HL-60 (cell line): ENCODE measurements around the gene TMEM123.

Experiments
- DNase-seq, 2 experiments: peaks; one replicate each; pipeline ENCODE4 v3.0.0-alpha.2; 2010 to 2020; ENCODE audit warnings: low read depth in 1 of 2, low spot score in 1 of 2
- H3K27ac ChIP-seq: fragments of 250-450 bp; sonication (Bioruptor Pico); replicated peaks from 2 replicates; pipeline ENCODE4 v1.5.1; 2020; ENCODE audit warnings: mild to moderate bottlenecking, moderate library complexity
- H3K27me3 ChIP-seq: fragments of 250-450 bp; sonication (Bioruptor Pico); 2 replicates; pipeline ENCODE4 v1.5.1; 2021; ENCODE audit warnings: mild to moderate bottlenecking, moderate library complexity; ENCODE audit not compliant: insufficient read depth, poor library complexity, severe bottlenecking
- H3K4me3 ChIP-seq: replicated peaks from 2 replicates; pipeline ENCODE4 v1.5.1; 2011; ENCODE audit warnings: mild to moderate bottlenecking, control low read depth, low read length; ENCODE audit not compliant: insufficient read depth
- GABPA ChIP-seq: IDR thresholded peaks from 2 replicates; pipeline ENCODE4 v1.6.1; 2012; ENCODE audit warnings: low read depth
- POLR2AphosphoS5 ChIP-seq: IDR thresholded peaks from 2 replicates; pipeline ENCODE4 v1.6.1; 2012; ENCODE audit warnings: low read depth
- SPI1 ChIP-seq: IDR thresholded peaks from 2 replicates; pipeline ENCODE4 v1.6.1; 2012; ENCODE audit warnings: low read depth, mild to moderate bottlenecking, borderline replicate concordance
- TF ChIP-seq, protein P1 (sequence below): IDR thresholded peaks from one replicate; pipeline ENCODE4 v1.5.1; 2011; ENCODE audit warnings: low read length, control low read depth, inconsistent platforms; ENCODE audit not compliant: insufficient read depth
- TF ChIP-seq, protein P2 (sequence below): IDR thresholded peaks from 2 replicates; pipeline ENCODE4 v1.6.1; 2012; ENCODE audit warnings: low read depth; ENCODE audit not compliant: insufficient replicate concordance

The TMEM123 gene

DNA sequence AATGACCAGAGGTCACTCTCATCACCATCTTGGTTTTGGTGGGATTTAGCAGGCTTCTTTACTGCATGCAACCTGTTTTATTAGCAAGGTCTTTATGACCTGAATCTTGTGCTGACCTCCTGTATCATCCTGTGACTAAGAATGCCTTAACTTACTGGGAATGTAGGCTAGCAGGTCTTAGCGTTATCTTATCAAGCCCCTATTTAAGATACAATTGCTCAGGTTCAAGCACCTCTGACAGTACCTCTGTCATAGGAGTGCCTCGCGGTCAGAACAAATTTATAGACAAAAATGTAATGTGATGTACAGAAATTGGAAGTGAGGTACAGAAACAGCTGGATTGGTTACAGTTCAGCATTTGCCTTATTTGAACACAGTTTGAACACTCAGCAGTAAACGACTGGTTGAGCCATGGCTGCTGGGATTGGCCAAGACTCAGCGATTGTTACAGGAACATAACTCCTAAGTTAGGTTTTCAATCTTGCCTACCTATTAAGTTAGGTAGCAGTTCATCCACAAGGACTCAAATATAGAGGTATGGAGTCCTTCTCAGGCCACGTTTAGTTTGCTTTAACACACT is 16.1 kb upstream of the TMEM123 start:
- Histone ChIP-seq H3K27me3 (no peaks in the 10 kb centered on the region), H3K4me3 (no peak overlapping the region), H3K27ac (no peak overlapping the region)
- TF ChIP-seq SPI1 (no peak), GABPA (no peak), POLR2AphosphoS5 (no peak)
- TF ChIP-seq, protein P1, sequence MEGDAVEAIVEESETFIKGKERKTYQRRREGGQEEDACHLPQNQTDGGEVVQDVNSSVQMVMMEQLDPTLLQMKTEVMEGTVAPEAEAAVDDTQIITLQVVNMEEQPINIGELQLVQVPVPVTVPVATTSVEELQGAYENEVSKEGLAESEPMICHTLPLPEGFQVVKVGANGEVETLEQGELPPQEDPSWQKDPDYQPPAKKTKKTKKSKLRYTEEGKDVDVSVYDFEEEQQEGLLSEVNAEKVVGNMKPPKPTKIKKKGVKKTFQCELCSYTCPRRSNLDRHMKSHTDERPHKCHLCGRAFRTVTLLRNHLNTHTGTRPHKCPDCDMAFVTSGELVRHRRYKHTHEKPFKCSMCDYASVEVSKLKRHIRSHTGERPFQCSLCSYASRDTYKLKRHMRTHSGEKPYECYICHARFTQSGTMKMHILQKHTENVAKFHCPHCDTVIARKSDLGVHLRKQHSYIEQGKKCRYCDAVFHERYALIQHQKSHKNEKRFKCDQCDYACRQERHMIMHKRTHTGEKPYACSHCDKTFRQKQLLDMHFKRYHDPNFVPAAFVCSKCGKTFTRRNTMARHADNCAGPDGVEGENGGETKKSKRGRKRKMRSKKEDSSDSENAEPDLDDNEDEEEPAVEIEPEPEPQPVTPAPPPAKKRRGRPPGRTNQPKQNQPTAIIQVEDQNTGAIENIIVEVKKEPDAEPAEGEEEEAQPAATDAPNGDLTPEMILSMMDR = no peak
- TF ChIP-seq, protein P2, sequence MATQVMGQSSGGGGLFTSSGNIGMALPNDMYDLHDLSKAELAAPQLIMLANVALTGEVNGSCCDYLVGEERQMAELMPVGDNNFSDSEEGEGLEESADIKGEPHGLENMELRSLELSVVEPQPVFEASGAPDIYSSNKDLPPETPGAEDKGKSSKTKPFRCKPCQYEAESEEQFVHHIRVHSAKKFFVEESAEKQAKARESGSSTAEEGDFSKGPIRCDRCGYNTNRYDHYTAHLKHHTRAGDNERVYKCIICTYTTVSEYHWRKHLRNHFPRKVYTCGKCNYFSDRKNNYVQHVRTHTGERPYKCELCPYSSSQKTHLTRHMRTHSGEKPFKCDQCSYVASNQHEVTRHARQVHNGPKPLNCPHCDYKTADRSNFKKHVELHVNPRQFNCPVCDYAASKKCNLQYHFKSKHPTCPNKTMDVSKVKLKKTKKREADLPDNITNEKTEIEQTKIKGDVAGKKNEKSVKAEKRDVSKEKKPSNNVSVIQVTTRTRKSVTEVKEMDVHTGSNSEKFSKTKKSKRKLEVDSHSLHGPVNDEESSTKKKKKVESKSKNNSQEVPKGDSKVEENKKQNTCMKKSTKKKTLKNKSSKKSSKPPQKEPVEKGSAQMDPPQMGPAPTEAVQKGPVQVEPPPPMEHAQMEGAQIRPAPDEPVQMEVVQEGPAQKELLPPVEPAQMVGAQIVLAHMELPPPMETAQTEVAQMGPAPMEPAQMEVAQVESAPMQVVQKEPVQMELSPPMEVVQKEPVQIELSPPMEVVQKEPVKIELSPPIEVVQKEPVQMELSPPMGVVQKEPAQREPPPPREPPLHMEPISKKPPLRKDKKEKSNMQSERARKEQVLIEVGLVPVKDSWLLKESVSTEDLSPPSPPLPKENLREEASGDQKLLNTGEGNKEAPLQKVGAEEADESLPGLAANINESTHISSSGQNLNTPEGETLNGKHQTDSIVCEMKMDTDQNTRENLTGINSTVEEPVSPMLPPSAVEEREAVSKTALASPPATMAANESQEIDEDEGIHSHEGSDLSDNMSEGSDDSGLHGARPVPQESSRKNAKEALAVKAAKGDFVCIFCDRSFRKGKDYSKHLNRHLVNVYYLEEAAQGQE = no peak
- DNase-seq = no peak

DNA sequence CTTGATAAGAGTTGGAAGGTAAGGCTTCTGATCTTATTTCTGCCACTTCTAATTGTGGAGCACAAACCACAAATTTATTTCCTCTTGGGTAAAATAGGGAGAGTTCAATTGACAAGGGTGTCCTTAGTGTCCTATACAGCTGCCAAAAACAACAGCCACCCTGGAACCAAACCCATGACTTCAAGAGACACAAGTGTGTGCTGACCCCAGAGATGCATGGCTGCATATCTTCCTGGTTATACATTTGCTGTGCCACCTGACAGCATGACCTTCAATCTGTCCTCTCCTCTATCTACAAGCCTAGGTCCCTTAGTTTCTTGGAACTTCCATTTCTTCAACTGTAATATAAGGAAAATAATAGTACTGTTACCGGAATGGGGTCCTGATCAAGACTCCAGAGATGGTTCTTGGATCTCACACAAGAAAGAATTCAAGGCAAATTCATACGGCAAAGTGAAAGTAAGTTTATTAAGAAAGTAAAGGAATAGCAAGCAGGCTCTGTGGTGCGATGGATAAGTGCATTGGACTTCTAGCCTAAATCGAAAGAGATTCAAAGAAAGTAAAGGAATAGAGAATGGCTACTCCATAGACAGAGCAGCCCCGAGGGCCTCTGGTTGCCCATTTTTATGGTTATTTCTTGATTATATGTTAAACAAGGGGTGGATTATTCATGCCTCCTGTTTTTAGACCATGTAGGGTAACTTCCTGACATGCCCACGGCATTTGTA is 15.5 kb upstream of the TMEM123 start:
- no peak overlapping the region for H3K27ac ChIP-seq
- H3K4me3 ChIP-seq = no peak overlapping the region
- TF ChIP-seq, protein P2 = no peak
- TF ChIP-seq GABPA (no peak), SPI1 (no peak)
- H3K27me3 ChIP-seq = no peaks in the 10 kb centered on the region
- no peak for DNase-seq

DNA sequence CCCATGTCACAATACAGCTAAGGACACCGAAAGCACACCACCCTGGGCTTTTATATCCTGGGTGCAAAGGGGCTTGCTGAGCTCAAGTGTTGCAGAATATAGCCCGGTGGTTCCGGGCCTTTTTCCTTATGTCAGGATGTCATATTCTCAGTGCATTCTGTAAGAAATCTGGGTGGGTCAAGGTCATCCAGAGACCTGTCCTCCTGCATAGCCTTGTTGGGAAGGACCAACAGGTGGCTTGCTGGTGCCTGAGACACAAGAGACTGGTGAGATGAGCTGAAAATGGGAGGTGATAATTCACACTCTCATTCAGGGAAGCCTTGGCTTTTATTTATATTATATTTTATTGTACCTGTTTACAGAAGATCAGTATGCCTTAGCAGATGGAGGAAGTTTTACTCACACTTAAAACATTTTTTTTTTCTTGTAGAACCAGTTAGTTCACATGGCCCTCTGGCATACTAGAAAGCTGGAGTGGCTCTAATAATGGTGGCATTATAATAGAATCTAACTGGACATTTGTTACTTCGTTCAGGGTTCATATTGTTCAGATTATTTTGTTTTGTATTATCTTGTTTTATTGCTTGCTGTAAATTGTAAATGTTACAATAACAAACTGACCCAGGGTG is 14.6 kb upstream of the TMEM123 start:
- no peak for TF ChIP-seq POLR2AphosphoS5
- TF ChIP-seq, protein P2 = no peak
- TF ChIP-seq GABPA = no peak
- TF ChIP-seq SPI1 = no peak
- TF ChIP-seq, protein P1 = no peak
- DNase-seq = no peak
- Histone ChIP-seq H3K27me3 (no peaks in the 10 kb centered on the region), H3K27ac (no peak overlapping the region), H3K4me3 (no peak overlapping the region)
